GM21526 (cell line): ENCODE measurements around the gene DUSP2.
A peak's percentile ranks its signal among the peaks of the same experiment; 100 is the strongest.

ENCODE experiments used
- ATAC-seq: cut with Tn5 transposase; IDR thresholded peaks from one replicate; pipeline ENCODE4 v1.9.1; 2021; ENCODE audit warnings: moderate library complexity; ENCODE audit not compliant: unreplicated experiment, low FRiP score

The DUSP2 gene

DNA sequence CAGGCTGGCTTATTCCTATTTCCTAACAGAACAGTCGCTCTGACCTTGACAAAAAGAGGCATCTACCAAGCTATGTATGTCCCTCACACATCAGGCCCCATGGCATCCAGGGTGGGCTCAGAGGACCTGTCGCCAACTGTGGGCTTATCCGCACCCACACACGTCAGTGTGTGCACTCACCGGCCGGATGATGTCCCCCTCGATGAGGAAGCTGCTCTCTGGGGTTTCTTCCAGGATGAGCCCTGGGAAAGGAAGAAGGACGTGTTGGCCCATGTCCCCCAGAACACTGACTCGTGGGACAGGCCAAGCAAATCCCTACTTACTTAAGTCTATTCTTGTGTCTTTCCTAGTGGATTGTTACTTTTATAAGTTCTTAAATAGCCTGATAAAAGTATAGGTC, 10.1 kb downstream of the DUSP2 start:
- ATAC-seq, result no peak

GRCh38 chr2:96134421-96134820, 10.8 kb downstream of the DUSP2 start:
- ATAC-seq, result no peak

DNA sequence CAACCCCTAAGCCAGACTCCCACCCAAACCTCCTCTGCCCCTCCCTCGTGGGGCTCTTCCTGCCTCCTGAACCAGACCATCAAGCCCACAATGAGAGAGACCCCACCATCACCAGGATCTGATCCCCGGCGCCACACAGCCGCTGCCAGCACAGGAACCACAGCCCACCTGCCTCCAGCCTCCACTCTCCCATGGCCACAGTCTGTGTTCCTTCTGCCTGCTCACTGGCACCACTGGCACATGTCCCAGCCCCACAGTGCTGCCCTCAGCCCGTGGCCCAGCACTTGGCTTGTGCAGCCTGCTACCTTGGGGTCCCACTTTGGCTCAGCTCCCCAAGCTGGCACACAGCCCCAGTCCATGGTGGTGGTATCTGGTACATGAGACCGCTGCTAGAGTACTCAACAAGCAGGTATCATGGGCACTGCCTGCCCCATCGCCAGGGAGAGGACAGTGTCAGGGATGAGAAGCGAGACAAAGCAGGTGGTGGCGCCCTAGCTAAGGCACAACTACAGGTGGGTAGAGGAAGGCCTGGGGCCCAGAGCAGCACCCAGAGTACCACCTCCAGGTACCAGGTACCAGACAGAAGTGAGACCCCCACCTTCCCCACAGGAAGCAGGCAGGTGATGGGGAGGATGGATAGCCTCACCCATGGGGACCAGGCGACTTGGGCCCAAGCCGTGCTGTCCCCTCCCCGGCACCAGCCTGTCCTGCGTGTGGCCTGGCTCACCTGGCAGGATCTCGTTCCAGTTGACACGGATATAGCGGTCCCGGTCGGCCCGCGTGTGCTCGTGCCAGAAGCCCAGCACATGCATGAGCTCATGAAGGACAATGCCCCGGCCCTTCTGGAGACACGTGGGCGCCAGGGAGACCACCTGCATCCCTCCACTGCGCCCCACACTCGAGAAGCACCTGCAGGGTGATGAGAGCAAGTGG, 13.2 kb downstream of the DUSP2 start:
- ATAC-seq, result no peak

DNA sequence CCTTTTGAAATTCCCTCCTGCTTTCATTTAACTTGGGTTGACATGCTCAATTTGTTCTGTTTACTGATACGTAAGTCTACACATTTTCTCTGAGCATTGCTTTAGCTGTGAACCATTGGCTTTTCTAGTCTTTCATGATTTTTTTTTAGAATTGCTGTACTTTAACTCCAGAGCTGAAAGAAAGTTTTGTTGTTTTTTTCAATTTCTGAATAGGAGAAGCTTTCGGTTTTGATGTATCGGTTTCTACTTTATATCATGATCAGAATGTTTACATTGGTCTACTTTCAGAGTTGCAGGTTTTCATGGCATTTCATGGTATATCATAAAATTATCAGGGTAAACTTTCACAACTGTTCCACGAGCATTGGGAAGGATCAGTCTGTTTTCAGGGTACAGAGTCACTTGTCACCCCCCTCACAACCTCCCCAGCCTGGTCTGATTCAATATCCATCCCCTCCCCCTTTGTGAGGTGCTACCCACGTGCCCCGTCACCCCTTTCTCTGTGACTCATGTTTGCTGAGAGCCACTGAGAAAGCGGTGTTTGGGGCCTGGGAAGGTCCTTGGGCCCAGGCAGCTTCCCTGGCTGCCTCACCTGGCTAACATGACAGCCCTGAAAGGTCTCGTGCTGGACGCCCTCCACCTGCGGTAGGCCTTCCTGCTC, 14.0 kb downstream of the DUSP2 start:
- ATAC-seq, result no peak

DNA sequence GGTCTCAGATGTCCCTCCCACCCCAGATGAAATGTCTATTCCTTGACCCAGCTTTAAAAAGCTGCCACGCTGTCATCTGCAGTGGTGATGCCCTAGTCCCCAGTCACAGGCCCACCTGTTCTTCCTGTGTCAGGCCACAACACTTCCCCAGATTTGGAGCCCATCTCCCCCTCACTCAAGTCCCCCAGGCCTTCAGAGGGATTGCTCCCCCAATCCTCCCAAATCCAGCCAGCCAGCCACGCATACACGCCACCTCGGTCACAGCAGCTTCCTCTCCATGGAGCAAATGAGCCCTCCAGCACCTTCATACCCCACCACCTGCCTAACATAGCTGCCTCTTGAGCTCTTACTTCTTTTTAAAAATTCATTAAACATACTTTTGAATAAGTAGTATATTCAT, 14.8 kb downstream of the DUSP2 start:
- no peak for ATAC-seq

GRCh38 chr2:96129528-96130120, 15.6 kb downstream of the DUSP2 start:
- no peak for ATAC-seq

- no peak for ATAC-seq
These were observed 16.8 kb downstream of the DUSP2 start for GRCh38 chr2:96128456-96128855.

DNA sequence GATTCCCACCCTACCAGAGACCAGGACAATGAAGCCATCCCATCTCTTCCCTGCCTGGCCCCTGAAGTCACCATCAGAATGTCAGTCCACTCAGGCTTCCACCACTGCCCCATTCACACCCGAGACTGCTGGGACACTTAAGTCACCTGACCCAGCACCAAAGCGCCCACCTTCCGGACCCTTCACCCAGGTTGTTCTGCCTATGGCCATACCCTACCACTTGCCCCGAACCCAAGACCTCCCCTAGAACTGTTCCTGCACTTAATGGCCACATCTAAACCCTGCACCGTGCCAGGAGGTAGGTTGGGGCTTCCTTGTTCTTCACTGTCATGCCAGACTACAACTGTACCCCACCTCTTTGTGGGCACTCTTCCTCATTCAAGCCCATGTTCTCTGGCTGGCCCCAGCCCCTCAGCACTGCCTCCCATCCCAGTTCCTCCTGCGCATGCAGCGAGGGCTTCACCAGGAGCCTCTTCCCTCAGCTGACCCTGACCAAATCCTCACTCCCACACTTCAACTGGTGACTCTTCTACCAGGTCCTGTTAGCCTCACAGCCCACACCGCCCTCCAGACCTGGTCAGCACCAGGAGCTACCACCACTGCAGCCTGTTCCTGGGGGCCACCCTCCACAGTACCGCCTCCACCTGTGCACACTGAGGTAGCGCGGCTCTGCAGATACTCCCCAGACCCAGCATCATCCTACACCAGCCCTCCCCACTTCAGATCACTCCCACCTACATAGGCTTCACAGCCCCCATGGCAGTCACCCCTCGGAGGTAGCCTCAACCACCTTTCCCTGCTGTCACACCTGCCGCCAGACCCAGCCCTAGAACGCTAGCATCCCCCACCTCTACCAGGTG, 20.6 kb downstream of the DUSP2 start:
- no peak for ATAC-seq

DNA sequence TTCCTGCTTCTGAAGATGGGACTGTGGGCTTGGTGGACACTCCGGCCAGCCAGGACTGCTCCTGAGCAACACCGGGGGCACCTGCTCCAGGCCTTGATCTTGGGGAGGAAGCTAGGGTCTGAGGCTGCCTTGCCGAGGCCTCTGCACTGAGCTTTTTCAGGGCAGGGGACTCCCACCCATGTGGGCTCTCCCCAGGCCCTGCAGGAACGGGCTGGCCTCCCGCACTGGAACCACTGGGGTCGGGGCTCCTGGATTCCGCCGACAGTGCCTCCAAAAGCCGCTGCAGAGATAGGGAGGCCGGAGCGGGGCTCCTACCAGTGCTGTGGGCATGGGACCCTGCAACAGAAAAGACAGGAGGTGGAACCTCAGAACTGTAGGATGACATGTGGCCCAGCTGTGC, 21.3 kb downstream of the DUSP2 start:
- no peak for ATAC-seq

GRCh38 chr2:96123290-96123689, 21.9 kb downstream of the DUSP2 start:
- ATAC-seq, result no peak

DNA sequence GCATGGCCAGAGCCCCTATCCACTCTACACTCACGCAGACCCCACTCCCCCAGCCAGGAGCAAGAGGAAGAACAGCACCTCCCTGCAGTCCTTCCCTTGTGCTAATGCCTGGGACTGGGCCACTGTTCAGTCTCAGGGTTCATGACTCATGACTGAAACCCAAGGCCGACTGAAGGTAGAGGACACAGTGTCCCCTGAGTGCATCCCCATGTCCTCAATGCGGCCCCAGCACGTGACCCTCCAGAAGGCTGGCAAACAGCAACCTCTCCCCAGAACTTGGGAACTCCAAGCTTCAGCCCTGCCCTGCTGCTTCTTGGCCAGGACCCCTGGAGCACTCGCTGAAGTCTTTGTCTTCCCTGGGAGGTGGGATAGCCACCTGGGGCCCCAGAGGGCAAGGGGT, 22.8 kb downstream of the DUSP2 start:
- no peak for ATAC-seq

- ATAC-seq, result no peak
These were observed 23.8 kb downstream of the DUSP2 start for GRCh38 chr2:96121414-96121813.

GRCh38 chr2:96120991-96121390, 24.2 kb downstream of the DUSP2 start:
- no peak for ATAC-seq

DNA sequence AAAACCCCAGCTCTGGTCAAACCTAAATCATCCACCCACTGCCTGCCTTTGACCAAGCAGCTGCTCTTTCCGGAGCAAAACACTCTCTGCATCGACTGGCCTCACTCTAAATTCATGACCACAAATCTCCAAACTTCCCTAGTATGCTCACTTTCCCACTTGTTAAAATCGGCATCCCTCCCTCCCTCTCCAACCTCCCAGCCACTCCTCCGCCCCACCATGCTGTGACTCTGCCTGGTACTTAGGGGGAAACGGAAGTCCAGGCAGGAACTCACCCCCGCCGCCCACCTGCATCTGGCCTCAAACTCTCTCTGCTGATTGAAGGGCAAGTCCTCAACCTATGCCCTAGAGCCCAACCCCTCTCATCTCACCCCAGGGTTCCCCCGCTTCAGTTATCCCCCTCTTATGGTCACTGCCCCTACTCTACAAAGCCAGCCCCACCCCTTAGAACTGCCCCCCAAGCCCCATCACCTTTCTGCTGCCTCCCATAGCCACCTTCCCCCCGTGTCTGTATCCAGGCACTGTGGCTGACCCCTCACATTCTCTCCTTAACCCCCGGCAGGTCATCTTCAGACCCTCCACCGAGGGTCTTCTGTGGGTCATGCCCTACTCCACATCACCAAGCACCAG, 25.0 kb downstream of the DUSP2 start:
- no peak for ATAC-seq

- no peak for ATAC-seq
These were observed 25.9 kb downstream of the DUSP2 start for GRCh38 chr2:96119389-96119751.

DNA sequence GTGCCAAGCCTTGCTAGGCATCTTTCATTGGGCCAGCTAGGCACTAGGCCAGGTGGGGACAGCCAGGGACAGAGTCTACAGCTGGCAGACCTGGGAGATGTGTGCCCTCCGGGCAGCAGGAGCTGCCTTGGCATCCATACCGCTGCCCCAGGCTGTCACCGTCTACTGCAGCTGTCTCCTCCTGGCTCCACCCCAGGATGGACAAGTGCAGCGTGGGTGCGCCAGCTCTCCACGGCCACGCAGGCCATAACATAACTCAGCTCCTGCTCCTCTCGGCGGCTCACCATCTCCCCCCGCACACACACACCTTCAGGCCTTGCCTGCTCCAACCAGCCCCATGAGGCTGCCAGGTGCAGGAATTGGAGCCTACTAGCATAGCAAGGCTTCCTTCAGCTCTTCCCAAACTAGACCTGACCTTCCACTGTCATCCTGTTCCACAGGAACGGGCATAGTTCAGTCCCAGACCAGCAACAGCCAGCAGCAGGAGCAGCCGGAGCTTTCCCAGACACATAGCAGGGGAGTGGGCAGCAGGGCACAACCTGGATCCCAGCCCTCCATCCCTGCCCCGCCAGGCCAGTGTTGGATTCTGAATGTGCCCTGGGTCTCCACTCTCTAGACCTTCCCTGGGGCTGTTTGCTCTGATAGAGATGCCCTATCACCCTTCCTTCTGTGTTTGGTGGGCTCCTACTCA, 26.4 kb downstream of the DUSP2 start:
- ATAC-seq, result no peak

- ATAC-seq, result no peak
These were observed 27.3 kb downstream of the DUSP2 start for GRCh38 chr2:96117701-96118588.

GRCh38 chr2:96116879-96117533, 28.2 kb downstream of the DUSP2 start:
- ATAC-seq, result peak; percentile 62
